Stimulated activated CD4-positive, alpha-beta T cell treated with anti-CD3 and anti-CD28 coated beads, Interleukin-2, amount 100 ng/mL, for 24 hours (primary cell): Measurements from ENCODE around the gene NLRP7.
"Not testable (repeated sequence)": the region's sequence is repeated elsewhere in the genome, so short reads cannot be mapped to it uniquely, and the experiment has no call there.

Experiments used
- DNase-seq, 2 donors: peaks; one replicate each; pipeline ENCODE4 v3.0.0-alpha.2; 2020

The NLRP7 gene

DNA sequence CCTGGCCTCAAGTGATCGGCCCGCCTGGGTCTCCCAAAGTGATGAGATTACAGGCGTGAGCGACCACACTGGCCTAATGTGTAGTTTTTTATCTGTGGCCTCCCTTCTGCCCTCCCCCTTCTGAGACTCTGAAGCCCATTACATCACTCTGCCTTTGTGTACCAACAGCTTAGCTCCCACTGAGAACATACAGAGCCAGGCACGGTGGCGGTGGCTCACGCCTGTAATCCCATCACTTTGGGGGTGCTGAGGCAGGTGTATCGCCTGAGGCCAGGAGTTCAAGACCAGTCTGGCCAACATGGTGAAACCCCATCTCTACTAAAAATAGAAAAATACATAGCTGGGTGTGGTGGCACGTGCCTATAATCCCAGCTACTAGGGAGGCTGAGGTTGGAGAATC lies 28.8 kb downstream of the NLRP7 start:
- DNase-seq: no peak

DNA sequence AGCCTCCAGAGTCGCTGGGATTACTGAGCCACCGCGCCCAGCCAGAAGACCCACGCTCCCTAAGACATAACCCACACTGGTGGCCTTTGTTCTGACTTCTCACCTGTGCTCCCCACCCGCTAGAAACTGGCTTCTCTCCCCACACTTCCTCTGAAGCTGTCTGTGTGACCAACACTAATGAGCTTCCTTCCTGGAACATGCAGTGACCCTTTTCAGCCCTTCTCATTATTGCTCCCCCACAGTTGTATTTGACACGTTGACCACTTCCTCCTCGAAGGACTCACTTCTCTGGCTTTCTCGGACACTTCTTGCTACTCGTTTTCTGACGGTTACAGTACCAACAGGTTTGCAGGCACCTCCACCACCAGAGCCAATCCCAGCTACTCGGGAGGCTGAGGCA lies 30.5 kb downstream of the NLRP7 start:
- DNase-seq: no peak

DNA sequence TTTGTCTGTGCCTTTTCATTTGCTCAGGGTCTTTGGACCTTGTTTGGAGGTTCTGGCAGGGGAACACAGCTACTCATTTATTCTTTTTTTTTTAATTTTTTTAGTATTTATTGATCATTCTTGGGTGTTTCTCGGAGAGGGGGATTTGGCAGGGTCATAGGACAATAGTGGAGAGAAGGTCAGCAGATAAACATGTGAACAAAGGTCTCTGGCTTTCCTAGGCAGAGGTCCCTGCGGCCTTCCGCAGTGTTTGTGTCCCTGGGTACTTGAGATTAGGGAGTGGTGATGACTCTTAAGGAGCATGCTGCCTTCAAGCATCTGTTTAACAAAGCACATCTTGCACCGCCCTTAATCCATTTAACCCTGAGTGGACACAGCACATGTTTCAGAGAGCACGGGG lies 39.4 kb downstream of the NLRP7 start:
- not testable (repeated sequence) for DNase-seq

DNA sequence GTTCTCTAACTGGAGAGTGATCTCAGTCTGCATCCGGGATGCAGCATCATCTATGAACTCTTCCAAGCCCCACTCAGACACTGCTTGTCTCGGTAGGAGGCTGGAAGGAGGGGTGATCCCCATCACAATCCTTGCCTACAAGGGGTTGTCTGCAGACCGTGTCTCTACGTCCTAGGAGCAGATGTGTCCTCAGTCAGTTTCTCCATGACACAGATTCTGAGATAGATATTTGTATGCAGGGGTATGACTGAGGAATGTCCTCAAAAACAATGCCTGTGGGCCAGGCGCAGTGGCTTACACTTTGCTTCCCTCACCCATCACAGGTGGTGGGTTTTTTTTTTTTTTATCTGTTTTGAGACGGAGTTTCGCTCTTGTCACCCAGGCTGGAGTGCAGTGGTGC lies 40.5 kb downstream of the NLRP7 start:
- no peak for DNase-seq

DNA sequence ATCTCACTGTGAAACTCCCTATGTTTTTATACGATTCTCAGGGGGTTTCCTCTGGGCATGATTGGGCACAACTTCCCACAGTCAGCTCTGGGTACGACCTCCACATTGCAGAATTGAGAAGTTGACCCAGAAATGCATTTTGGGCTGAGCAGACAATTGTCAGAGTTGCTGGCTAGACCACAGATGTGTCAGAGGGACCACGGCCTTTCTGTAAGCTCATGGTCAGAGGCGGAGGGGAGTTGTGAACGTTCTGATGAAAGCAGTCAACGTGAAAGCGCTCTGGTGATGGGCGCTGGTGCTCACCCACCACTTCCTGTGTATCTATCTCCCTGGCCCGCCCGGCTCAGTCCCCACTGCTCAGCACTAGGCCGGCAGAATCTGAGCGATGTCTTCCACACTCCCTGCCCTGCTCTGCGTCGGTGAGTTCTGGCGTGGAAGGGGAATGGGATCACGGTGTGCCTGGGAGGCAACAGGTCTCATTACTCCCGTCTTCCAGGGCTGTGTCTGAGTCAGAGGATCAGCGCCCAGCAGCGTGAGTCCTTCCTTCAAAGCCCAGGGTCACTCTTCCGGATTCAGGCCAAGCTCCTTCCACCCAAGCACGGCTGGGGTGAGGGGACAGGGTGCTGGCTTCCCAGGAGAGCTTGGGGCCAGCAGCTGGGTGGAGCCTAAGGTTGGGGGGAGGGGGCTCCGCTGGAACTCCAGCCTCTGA lies 41.4 kb downstream of the NLRP7 start, which contains the start of gene NCR1:
TSS of gene NCR1 (plus strand) at position 346 of the 709 bp plus-strand sequence. CDS start at position 386, 40 bp downstream.
- DNase-seq: no peak

DNA sequence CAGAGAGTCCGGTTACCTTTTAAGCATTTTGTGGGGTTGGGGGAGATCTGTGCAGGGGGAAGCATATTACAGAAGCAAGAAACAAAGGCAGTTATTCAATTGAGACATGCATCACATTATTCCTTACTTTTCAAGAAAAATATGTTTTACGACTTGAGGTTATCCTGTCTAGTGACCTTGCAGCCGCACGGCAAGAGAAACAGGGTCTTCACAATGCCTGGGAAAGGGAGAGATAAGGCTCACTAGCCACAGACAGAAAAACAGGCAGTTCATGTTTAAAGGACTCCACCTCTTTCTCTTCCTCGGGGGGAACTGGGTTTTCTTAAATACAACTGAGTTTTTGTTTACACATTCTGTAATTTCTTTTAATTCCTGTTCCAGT lies 41.9 kb downstream of the NLRP7 start:
- no peak for DNase-seq

DNA sequence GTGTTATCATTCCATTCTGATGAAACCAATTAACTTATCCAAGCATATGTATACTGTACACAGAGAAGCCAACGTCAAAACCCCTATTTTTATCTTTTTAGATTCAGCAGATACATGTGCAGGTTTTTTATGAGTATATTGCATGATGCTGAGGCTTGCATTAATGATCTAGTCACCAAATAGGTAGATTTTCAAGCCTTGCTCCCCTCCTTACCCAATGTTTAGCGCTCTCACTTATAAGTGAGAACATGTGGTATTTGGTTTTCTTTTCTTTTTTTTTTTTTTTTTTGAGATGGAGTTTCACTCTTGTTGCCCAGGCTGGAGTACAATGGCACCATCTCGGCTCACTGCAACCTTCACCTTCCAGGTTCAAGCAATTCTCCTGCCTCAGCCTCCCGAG lies 43.1 kb downstream of the NLRP7 start:
- DNase-seq: not testable (repeated sequence)

DNA sequence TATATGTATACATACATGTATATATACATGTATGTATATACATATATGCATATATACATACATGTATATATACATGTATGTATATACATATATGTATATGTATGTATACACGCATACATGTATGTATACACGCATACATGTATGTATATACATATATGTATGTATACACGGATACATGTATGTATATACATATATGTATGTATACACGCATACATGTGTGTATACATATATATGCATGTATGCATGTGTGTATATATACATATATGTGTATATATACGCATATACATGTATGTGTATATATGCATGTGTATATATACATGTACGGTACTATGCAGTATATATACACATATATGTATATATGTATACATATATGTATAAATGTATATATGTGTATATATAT lies 44.0 kb downstream of the NLRP7 start:
- no peak for DNase-seq

DNA sequence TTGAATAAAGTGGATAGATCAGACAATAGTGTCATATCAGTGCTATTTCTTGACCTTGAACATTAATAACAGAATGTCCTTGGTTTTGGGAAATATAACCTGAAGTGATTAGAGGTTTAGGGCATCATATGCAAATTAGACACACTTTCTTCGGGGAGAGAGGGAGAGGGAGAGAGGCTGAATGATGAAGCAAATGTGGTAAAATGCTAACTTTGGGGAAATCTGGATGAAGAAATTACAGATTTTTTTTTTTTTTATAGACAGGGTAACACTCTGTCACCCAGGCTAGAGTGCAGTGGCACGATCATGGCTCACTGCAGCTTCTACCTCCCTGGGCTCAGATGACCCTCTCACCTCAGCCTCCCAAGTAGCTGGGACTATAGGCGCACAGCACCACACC lies 45.3 kb downstream of the NLRP7 start:
- no peak for DNase-seq

DNA sequence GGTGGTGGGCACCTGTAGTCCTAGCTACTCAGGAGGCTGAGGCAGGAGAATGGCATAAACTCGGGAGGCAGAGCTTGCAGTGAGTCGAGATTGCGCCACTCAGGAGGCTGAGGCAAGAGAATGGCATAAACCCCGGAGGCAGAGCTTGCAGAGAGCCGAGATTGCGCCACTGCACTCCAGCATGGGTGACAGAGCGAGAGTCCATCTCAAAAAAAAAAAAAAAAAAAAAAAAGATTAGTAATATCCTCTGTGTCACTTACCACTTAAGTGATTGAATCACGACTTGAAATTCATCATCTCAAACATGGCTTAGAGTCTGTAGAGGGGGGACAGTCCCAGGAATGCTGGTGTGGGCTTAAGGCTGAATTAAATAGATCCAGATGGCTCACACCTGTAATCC lies 46.2 kb downstream of the NLRP7 start:
- not testable (repeated sequence) for DNase-seq

DNA sequence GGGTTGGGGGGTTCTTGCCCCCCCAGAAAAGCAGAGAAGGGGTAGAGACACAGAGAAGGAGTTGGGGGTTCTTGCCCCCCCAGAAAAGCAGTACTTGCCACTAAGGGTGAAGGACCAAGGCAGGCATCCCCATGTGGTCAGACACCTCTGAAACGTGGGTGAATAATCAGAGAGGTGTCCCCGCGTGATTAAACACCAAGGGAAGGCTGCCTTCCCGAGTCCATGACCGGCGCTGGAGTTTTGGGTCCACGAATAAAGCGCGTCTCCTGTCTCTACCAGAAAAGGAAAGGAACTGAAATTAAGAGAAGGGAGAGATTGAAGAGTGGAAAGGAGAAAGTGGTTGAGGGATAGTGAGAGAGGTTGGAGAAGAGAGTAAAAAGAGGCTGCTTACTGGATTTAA lies 47.7 kb downstream of the NLRP7 start:
- DNase-seq: not testable (repeated sequence)

DNA sequence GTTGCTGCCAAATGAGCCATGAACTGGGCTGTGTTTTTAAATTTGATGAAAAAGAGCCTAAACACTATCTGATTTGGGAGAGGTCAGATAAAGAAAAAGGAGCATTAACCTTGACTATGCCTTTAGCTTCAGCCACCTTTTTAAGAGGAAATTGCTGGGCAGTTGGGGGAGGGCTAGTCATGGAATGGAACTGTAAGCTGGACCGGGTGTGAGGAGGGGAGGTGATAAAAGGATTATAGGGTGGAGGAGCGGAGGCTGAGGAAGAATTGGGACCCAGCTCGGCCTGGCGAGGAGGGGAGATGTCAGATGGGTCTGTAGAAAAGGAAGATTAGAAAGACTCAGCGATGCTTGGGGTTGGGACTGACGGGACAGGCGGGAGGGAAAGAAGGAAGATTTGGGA lies 48.6 kb downstream of the NLRP7 start:
- not testable (repeated sequence) for DNase-seq

DNA sequence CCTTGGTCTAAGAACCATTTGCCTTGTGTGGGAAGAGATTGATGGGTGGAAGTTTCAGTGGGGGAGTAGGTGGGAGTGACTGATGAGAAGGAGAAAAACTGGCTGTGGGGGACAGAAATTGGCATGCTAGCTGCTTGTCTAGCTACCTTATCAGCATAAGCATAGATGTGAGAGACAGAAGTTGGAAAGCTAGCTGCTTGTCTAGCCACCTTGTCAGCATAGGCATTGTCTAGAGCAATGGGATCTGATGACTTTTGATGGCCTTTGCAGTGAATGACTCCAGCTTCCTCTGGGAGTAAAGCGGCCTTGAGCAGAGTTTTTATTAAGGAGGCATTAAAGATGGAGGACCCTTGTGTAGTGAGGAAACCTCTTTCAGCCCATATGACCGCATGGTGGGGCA lies 51.3 kb downstream of the NLRP7 start:
- no peak for DNase-seq

DNA sequence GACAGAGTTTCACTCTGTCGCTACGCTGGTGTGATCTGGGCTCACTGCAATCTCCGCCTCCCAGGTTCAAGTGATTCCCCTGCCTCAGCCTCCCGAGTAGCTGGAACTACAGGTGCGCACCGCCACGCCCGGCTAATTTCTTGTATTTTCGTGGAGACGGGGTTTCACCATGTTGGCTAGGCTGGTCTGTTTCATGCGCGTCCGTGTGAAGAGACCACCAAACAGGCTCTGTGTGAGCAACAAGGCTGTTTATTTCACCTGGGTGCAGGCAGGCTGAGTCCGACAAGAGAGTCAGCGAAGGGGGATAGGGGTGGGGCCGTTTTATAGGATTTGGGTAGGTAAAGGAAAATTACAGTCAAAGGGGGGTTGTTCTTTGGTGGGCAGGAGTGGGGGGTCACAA lies 53.2 kb downstream of the NLRP7 start:
- not testable (repeated sequence) for DNase-seq

DNA sequence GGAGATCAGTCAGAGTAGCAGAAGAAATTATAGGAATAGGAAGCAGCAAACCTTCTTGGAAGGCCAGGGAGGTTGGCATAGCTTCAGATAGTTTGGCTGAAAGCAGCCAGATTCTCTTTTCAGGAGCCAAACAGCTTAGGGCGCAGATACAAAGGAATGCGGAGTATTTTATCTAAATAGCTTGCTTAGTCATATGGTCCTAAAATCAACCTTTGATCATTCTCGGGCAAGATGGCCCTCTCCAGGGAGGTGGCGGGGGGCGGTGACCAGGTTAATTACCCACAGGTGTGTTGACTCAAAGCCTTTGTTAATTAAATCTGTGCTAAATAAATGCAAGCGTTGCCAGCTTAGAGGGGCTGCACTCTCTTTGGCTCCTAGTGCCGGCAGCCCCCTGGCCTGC lies 53.9 kb downstream of the NLRP7 start:
- no peak for DNase-seq

DNA sequence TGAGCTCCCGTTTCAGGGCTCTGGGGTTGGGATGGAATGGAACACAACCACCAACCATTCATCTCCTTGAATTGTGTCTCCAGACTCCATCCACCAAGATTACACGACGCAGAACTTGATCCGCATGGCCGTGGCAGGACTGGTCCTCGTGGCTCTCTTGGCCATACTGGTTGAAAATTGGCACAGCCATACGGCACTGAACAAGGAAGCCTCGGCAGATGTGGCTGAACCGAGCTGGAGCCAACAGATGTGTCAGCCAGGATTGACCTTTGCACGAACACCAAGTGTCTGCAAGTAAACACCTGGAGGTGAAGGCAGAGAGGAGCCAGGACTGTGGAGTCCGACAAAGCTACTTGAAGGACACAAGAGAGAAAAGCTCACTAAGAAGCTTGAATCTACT lies 57.8 kb downstream of the NLRP7 start:
- DNase-seq: no peak

DNA sequence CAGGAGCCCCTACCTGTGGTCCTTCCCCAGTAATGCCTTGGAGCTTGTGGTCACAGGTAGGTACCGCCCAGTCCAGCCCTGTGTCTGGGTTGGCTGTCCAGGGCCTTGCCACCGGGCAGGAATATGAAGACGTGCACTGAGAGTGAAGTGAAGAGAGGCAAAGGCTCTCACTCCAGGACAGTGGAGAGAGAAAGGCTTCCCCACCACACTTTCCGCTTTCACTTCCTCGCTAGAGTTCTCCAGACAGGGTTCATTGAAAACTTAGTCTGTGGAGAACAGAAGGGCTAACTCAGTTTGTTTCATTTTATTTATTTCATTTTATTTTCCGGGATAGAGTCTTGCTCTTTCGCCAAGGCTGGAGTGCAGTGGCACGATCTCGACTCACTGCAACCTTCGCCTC lies 59.1 kb downstream of the NLRP7 start:
- no peak for DNase-seq

DNA sequence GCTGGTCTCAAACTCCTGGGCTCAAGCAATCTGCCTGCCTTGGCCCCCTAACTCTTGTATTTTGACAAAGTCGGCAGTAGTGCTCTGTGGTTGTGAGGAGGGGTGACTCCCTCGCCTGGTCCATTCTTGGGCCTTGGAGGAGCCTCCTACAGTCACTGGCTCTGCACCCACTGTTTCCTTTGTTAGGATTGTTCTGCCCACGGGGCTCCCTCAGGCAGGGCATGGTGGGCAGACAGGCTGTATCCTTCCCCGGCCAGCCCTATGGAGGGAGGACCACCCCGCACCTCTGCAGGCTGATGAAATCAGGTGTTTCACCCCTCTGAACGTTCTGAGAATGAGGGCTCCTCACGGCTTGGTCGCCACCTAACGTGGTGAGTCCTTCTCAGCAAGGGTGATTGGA lies 64.1 kb downstream of the NLRP7 start:
- no peak for DNase-seq

DNA sequence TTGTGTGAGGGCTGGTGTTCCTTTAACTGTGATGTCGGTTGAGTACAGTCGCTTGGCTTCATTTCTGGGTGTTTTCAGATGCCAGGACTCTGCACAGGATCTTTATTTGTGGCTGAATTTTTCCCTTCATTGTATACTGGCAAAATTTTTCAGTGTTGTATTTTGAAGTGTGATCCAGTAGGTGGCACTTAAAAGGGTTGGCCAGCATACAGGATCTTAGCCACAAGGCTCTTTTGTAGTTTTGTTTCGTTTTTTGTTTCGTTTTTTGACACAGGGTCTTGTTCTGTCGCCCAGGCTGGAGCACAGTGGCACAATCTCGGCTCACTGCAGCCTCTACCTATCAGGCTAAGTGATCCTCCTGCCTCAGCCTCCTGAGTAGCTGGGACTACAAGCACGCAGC lies 64.6 kb downstream of the NLRP7 start:
- DNase-seq: no peak

DNA sequence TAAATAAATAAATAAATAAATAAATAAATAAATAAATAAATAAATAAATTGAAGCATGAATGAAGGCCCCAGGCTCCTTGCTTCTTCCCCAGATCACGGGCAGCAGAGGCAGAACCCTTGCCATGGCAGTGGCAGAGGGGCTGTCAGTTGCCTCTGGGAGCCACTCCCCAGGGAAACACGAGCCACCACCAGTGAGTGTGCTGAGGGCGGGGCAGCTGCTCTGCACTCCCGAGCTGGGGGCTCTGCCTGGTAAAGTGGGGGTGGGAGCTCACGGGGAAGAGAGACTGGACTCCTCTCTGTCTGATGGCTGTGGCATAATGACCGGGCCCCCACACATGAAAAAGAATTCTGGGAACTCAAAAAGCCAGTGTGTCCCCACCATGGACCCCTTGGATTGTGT lies 65.4 kb downstream of the NLRP7 start:
- DNase-seq: no peak

DNA sequence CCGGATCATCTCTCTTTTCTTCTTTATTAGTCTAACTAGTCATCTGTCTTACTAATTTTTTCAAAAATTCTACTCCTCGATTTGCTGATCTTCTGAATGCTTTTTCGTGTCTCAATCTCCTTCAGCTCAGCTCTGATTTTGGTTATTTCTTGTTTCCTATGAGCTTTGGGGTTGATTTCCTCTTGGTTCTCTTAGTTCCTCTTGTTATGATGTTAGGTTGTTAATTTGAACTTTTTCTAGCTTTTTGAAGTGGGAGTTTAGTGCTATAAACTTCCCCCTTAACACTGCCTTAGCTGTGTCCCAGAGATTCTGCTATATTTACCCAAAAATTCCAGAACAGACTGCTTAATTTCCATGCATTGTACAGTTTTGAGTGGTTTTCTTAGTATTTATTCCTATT lies 69.9 kb downstream of the NLRP7 start:
- DNase-seq: no peak

DNA sequence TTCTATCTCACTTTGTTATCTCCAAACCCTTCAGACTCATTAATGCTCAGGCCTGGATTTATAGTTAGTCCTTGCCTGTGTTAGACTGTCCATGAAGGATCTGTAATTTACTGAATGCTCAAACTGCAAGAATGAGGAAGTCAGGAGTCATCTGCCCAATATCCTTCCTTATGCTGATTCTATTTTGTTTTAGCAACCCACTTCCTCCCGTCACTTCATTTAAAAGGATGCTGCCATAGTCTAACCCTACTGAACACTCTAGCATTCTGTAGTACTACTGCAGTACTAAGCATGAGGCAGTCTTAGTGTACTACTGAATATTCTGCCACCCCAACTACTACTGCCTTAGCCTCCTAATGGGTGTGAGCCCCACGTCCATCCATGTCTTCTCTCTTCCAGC lies 71.8 kb downstream of the NLRP7 start:
- DNase-seq: no peak

DNA sequence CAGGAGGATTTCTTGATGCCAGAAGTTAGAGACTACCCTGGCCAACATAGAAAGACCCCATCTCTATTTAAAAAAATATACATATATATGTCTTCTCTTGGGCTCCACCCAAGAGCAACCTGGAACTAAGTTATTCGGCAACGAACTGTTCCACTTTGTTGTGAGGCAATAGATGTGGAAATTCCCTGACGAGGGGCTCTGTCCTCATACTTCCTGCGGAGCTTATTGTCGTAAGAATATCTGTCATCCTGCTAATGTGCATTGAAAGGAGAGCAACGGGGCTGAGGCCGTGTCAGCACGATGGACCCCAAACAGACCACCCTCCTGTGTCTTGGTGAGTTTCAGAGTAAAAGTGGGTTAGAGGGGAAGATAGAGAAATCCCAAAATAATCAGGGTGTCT lies 73.3 kb downstream of the NLRP7 start, which contains the start of gene FCAR:
TSS of gene FCAR (plus strand) at position 246 of the 400 bp plus-strand sequence. CDS start at position 301, 55 bp downstream.
- DNase-seq: no peak
